ENCODE measurements around the gene CPNE8. TPM values are rescaled to one million over a fixed set of nuclear protein-coding genes. Genes with fewer than 3 reads are reported as not detected.
A peak's percentile ranks its signal among the peaks of the same experiment; 100 is the strongest.

CPNE8 gene
- polyA plus RNA-seq, 3 donors from 2014 or later: 0.76 to 5.2 (median 3.1) TPM

- Mint-ChIP-seq H3K9me3 (peaks cover 0 to 16% (median under 1%) of the 10 kb centered on the region in 6 donors), H3K4me1 (no peaks in the 10 kb centered on the region), H3K4me3 (no peak overlapping the region)
Measured at GRCh38 chr12:38720661-38721060, 184.7 kb downstream of the CPNE8 start.

GRCh38 chr12:38713294-38713693 lies 192.1 kb downstream of the CPNE8 start:
- Mint-ChIP-seq H3K9me3 (peaks cover 0 to 8% (median 2%) of the 10 kb centered on the region in 6 donors), H3K27me3 (ENCODE audit: low read depth in 3 of 3) (peaks cover 0 to 2% (median 0%) of the 10 kb centered on the region in 3 donors), H3K36me3 (peaks cover 3 to 7% (median 5%) of the 10 kb centered on the region in 3 donors), H3K4me3 (no peak overlapping the region), H3K4me1 (no peaks in the 10 kb centered on the region), H3K27ac (no peak overlapping the region)
- DNase-seq: no peak

More at GRCh38 chr12:38720661-38721060, 184.7 kb downstream of the CPNE8 start:
- Mint-ChIP-seq H3K36me3 (peaks cover 10 to 28% (median 23%) of the 10 kb centered on the region in 3 donors), H3K27me3 (ENCODE audit: low read depth in 3 of 3) (no peaks in the 10 kb centered on the region), H3K27ac (no peak overlapping the region)
- no peak for DNase-seq

DNA sequence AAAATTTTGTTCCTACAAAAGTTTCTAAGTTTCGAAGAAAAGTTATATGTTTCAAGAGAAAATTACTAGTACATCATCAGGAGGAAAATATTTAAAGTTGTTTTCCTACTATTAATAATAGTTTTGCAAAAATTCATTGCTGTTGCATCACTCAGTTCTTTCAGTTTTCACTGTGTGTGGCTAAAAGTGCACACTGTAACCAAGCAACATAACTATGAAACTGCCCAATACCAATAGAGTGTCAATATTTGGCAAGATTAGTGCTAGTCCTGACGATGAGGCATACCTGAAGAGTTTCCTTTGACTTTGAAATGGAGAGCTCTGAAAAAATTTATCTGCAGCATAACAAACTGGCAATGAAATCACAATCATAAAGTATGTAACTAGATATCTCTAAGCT lies 194.3 kb downstream of the CPNE8 start:
- H3K27ac Mint-ChIP-seq: no peak overlapping the region
- H3K4me3 Mint-ChIP-seq: no peak overlapping the region
- peaks cover 0 to 7% (median 1%) of the 10 kb centered on the region in 3 donors for H3K36me3 Mint-ChIP-seq
- DNase-seq: no peak
- H3K9me3 Mint-ChIP-seq: peaks cover 0 to 2% (median under 1%) of the 10 kb centered on the region in 6 donors
- H3K4me1 Mint-ChIP-seq: no peaks in the 10 kb centered on the region
- H3K27me3 Mint-ChIP-seq (ENCODE audit: low read depth in 3 of 3): peaks cover 0 to 2% (median 0%) of the 10 kb centered on the region in 3 donors

- H3K9me3 Mint-ChIP-seq: peaks cover 0 to 2% (median 0%) of the 10 kb centered on the region in 6 donors
- no peak overlapping the region for H3K4me3 Mint-ChIP-seq
Measured at GRCh38 chr12:38708466-38708865, 196.9 kb downstream of the CPNE8 start.

DNA sequence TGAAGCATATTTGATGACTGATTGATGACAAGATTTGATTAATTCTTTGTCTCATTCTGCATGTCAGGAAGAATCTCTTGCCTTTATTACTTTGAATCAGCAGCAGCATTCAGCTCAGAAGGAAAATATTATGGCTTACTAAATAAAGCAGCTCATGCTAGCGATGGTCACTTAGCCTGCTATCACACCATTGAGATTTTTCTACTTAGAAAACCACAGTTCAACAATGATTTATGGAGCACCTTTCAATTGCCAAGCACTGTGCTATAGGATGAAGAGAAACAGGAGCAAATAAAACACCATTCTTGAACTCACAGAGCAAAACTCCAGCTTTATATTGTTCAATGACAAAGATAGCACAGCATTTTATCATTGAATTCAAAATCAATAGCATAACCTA lies 197.7 kb downstream of the CPNE8 start:
- H3K4me3 Mint-ChIP-seq: no peak overlapping the region
- no peaks in the 10 kb centered on the region for H3K4me1 Mint-ChIP-seq
- no peak for DNase-seq
- no peak overlapping the region for H3K27ac Mint-ChIP-seq
- H3K36me3 Mint-ChIP-seq: peaks cover 0 to 4% (median 0%) of the 10 kb centered on the region in 3 donors
- H3K9me3 Mint-ChIP-seq: peaks cover 0 to 2% (median 0%) of the 10 kb centered on the region in 6 donors
- H3K27me3 Mint-ChIP-seq (ENCODE audit: low read depth in 3 of 3): no peaks in the 10 kb centered on the region

More at GRCh38 chr12:38708466-38708865, 196.9 kb downstream of the CPNE8 start:
- no peak for DNase-seq
- H3K27me3 Mint-ChIP-seq (ENCODE audit: low read depth in 3 of 3): peaks cover 0 to 2% (median 0%) of the 10 kb centered on the region in 3 donors
- H3K36me3 Mint-ChIP-seq: peaks cover 0 to under 1% (median 0%) of the 10 kb centered on the region in 3 donors
- no peak overlapping the region for H3K27ac Mint-ChIP-seq
- H3K4me1 Mint-ChIP-seq: no peaks in the 10 kb centered on the region

DNA sequence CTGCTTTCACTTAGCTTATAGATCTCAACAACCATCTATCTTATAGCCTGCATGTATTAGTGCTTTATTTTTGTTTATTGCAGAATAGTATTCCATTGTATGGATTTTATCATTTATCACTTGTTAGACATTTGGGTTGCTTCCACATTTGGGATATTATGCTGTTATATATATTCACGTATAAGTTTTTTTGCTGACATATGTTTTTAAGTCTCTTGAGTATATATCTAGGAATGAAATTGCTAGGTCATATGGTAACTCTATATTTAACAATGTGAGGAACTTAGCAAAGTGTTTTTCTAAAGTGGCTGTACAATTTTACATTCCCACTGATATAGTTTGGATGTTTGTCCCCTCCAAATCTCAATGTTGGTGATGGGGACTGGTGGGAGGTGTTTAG lies 208.1 kb downstream of the CPNE8 start:
- Mint-ChIP-seq H3K27ac (no peak overlapping the region), H3K4me1 (no peaks in the 10 kb centered on the region), H3K36me3 (peaks cover 5 to 36% (median 31%) of the 10 kb centered on the region in 3 donors), H3K4me3 (no peak overlapping the region), H3K9me3 (peaks cover 0 to 7% (median 3%) of the 10 kb centered on the region in 6 donors), H3K27me3 (ENCODE audit: low read depth in 3 of 3) (no peaks in the 10 kb centered on the region)
- no peak for DNase-seq

- DNase-seq: no peak
- H3K4me3 Mint-ChIP-seq: no peak overlapping the region
- peak overlapping the region in 1 of 6 donors; percentile 21 for H3K27ac Mint-ChIP-seq
- peaks cover 0 to 33% (median 32%) of the 10 kb centered on the region in 3 donors for H3K36me3 Mint-ChIP-seq
- H3K9me3 Mint-ChIP-seq: peaks cover 0 to 3% (median 0%) of the 10 kb centered on the region in 6 donors
- H3K27me3 Mint-ChIP-seq (ENCODE audit: low read depth in 3 of 3): no peaks in the 10 kb centered on the region
- H3K4me1 Mint-ChIP-seq: no peaks in the 10 kb centered on the region
Measured at GRCh38 chr12:38695057-38695456, 210.3 kb downstream of the CPNE8 start.

- Mint-ChIP-seq H3K36me3 (peaks cover 0 to 29% (median 24%) of the 10 kb centered on the region in 3 donors), H3K4me1 (no peaks in the 10 kb centered on the region), H3K27me3 (ENCODE audit: low read depth in 3 of 3) (no peaks in the 10 kb centered on the region), H3K4me3 (no peak overlapping the region), H3K27ac (no peak overlapping the region), H3K9me3 (peaks cover 0 to 6% (median under 1%) of the 10 kb centered on the region in 6 donors)
- DNase-seq: no peak
Measured at GRCh38 chr12:38691164-38691563, 214.2 kb downstream of the CPNE8 start.

DNA sequence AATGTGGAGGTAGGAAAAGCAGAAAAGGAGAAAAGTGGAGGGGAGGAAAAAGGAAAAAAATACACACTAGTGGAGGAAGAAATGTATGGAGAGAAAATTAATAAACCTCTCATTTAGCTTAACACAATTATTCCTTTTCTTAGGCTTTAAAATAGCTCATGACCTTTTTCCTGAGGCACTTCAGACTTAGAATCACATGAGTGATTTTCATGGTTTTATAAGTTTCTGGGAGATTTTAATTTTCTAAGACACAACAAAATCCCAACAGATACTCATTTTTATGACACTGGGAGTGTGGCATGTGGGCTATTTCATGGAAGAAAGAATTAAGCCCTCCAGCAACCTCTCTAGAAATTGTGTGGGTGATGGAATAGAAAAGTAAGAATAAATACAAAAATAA lies 214.7 kb downstream of the CPNE8 start:
- no peak for DNase-seq
- Mint-ChIP-seq H3K4me1 (no peaks in the 10 kb centered on the region), H3K27ac (no peak overlapping the region), H3K27me3 (ENCODE audit: low read depth in 3 of 3) (no peaks in the 10 kb centered on the region), H3K36me3 (peaks cover 0 to 26% (median 22%) of the 10 kb centered on the region in 3 donors), H3K4me3 (no peak overlapping the region), H3K9me3 (peaks cover 0 to 9% (median under 1%) of the 10 kb centered on the region in 6 donors)

DNA sequence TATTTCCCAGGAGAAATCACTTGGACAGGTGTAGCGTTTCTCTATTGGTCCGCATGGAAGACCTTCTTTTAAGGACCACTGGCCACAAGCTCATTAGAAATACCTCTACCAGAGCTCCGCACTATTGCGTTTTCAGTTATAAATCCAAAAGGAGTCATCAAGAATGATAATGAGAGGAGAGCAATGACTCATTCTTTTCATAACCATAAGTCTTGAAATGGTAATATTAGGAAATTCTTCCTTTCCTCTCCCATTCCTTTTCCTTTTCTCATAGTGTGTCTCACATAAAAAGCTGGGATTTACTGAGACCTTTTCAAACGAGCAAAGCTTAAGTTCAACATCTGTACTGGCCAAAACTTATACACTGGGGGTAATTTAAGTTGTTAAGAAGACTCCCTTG lies 215.7 kb downstream of the CPNE8 start:
- Mint-ChIP-seq H3K27me3 (ENCODE audit: low read depth in 3 of 3) (no peaks in the 10 kb centered on the region), H3K36me3 (peaks cover 0 to 28% (median 22%) of the 10 kb centered on the region in 3 donors), H3K9me3 (peaks cover 0 to 9% (median under 1%) of the 10 kb centered on the region in 6 donors), H3K4me3 (no peak overlapping the region), H3K4me1 (no peaks in the 10 kb centered on the region), H3K27ac (no peak overlapping the region)
- DNase-seq: no peak

DNA sequence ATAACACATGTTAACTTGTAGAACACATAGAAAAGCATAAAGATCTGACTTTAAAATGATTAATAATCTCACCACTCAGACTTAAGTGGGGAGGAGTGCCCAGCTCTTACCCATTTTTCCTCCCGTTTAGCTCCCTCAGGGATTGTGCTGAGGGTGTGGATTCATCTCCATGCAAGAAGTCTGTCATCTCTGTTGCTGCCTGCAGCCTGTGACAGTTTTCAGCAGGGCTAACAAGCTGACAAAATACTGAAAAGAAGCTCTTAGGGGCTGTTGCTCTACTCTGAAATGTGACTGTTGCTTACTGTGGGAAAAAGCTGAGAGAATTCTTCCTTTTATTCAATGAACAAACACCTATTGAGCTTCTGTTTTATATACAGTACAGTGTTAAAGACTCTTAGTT lies 216.2 kb downstream of the CPNE8 start:
- no peaks in the 10 kb centered on the region for H3K4me1 Mint-ChIP-seq
- H3K27me3 Mint-ChIP-seq (ENCODE audit: low read depth in 3 of 3): no peaks in the 10 kb centered on the region
- H3K4me3 Mint-ChIP-seq: no peak overlapping the region

DNA sequence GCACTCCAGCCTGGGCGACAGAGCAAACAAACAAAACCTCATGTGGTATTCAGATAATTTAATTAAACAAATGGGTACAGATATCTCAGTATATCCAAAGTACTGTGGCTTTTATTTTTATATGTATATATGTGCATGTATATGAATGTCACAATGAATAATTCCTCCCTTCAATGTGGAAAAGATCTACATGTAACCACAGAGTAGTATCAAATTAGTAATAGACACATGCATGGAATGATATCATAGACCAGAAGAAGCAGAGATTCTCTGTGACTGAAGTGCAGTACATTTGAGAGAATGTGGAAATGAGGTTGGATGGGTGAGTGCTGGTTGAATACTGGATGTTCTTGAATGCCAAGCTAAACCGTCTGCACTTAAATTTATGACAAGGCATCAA lies 222.9 kb downstream of the CPNE8 start:
- Mint-ChIP-seq H3K4me1 (no peaks in the 10 kb centered on the region), H3K36me3 (peaks cover 9 to 27% (median 23%) of the 10 kb centered on the region in 3 donors), H3K27me3 (ENCODE audit: low read depth in 3 of 3) (no peaks in the 10 kb centered on the region), H3K4me3 (no peak overlapping the region), H3K27ac (no peak overlapping the region), H3K9me3 (peaks cover 0 to 9% (median 0%) of the 10 kb centered on the region in 6 donors)
- no peak for DNase-seq

More for the DNA sequence above, 216.2 kb downstream of the CPNE8 start:
- no peak overlapping the region for H3K27ac Mint-ChIP-seq
- H3K36me3 Mint-ChIP-seq: peaks cover 3 to 32% (median 25%) of the 10 kb centered on the region in 3 donors
- no peak for DNase-seq
- H3K9me3 Mint-ChIP-seq: peaks cover 0 to 9% (median under 1%) of the 10 kb centered on the region in 6 donors

GRCh38 chr12:38669530-38669929 lies 235.9 kb downstream of the CPNE8 start:
- H3K4me1 Mint-ChIP-seq: no peaks in the 10 kb centered on the region
- H3K27ac Mint-ChIP-seq: no peak overlapping the region
- H3K9me3 Mint-ChIP-seq: peaks cover 0 to 2% (median 0%) of the 10 kb centered on the region in 6 donors
- DNase-seq: no peak
- peaks cover 6 to 34% (median 27%) of the 10 kb centered on the region in 3 donors for H3K36me3 Mint-ChIP-seq
- no peaks in the 10 kb centered on the region for H3K27me3 Mint-ChIP-seq (ENCODE audit: low read depth in 3 of 3)
- no peak overlapping the region for H3K4me3 Mint-ChIP-seq

- no peak for DNase-seq
- Mint-ChIP-seq H3K27ac (no peak overlapping the region), H3K27me3 (ENCODE audit: low read depth in 3 of 3) (no peaks in the 10 kb centered on the region), H3K36me3 (peaks cover 6 to 30% (median 22%) of the 10 kb centered on the region in 3 donors), H3K4me3 (no peak overlapping the region), H3K4me1 (no peaks in the 10 kb centered on the region), H3K9me3 (peaks cover 0 to 2% (median 0%) of the 10 kb centered on the region in 6 donors)
Measured at GRCh38 chr12:38669081-38669480, 236.3 kb downstream of the CPNE8 start.

- Mint-ChIP-seq H3K9me3 (peaks cover 2 to 15% (median 11%) of the 10 kb centered on the region in 6 donors), H3K4me1 (no peaks in the 10 kb centered on the region), H3K27me3 (ENCODE audit: low read depth in 3 of 3) (no peaks in the 10 kb centered on the region), H3K4me3 (no peak overlapping the region), H3K36me3 (peaks cover 12 to 33% (median 18%) of the 10 kb centered on the region in 3 donors), H3K27ac (no peak overlapping the region)
- DNase-seq: no peak
Measured at GRCh38 chr12:38666425-38666824, 239.0 kb downstream of the CPNE8 start.
